Neural cell (in vitro differentiated cells): ENCODE measurements around the gene PBX1.

Experiments
- EP300 ChIP-seq: fragments of 450-650 bp; conservative IDR thresholded peaks from 2 replicates; pipeline ENCODE4 v1.6.1; 2014; ENCODE audit warnings: antibody characterized with exemption, mild to moderate bottlenecking, moderate library complexity; ENCODE audit not compliant: poor library complexity, severe bottlenecking
- TAF1 ChIP-seq: IDR thresholded peaks from 2 replicates; pipeline ENCODE4 v1.6.1; 2012; ENCODE audit warnings: low read depth
- TF ChIP-seq, protein P1 (sequence below): IDR thresholded peaks from 2 replicates; pipeline ENCODE4 v1.6.1; 2012; ENCODE audit warnings: borderline replicate concordance

DNA sequence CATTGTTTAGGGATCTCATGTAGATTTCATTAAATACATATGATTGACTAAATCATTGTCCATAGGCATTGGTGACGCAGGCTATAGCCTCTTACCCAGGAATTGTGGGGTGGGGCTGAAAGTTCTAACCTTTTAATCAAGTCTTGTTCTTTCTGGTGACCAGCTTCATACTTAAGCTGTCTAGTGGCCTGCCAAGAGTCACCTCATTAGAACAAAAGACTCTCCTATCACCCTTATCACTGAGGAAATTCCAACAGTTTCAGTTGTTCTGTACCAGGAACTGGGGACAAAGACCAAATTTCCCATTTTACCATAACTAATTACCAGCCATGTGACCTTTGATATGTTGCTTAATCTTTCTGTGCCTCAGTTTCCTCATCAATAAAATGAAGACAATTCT lies 298.5 kb downstream of the PBX1 start:
- TF ChIP-seq, protein P1, sequence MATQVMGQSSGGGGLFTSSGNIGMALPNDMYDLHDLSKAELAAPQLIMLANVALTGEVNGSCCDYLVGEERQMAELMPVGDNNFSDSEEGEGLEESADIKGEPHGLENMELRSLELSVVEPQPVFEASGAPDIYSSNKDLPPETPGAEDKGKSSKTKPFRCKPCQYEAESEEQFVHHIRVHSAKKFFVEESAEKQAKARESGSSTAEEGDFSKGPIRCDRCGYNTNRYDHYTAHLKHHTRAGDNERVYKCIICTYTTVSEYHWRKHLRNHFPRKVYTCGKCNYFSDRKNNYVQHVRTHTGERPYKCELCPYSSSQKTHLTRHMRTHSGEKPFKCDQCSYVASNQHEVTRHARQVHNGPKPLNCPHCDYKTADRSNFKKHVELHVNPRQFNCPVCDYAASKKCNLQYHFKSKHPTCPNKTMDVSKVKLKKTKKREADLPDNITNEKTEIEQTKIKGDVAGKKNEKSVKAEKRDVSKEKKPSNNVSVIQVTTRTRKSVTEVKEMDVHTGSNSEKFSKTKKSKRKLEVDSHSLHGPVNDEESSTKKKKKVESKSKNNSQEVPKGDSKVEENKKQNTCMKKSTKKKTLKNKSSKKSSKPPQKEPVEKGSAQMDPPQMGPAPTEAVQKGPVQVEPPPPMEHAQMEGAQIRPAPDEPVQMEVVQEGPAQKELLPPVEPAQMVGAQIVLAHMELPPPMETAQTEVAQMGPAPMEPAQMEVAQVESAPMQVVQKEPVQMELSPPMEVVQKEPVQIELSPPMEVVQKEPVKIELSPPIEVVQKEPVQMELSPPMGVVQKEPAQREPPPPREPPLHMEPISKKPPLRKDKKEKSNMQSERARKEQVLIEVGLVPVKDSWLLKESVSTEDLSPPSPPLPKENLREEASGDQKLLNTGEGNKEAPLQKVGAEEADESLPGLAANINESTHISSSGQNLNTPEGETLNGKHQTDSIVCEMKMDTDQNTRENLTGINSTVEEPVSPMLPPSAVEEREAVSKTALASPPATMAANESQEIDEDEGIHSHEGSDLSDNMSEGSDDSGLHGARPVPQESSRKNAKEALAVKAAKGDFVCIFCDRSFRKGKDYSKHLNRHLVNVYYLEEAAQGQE, result no peak
- TF ChIP-seq EP300, result no peak
- no peak for TF ChIP-seq TAF1
